Tibial nerve (tissue), 4 donors: Measurements from ENCODE around the gene SELENOF. TPM values are rescaled to one million over a fixed set of nuclear protein-coding genes. Genes with fewer than 3 reads are reported as not detected.

Experiments
- DNase-seq, 2 donors: peaks; one replicate each; pipeline ENCODE4 v3.0.0-alpha.2; 2019; ENCODE audit warnings: low spot score in 2 of 2
- H3K27ac ChIP-seq, 4 donors: fragments of 200-600 bp; sonication (generic) in 3 of 4; one replicate each; pipeline ENCODE4 v1.5.1; 2017 to 2019; ENCODE audit warnings: mild to moderate bottlenecking in 1 of 4
- H3K27me3 ChIP-seq, 2 donors: fragments of 200-600 bp; sonication (generic) in 1 of 2; one replicate each; pipeline versions ENCODE4 v1.5.1 to v1.6.0; 2017 to 2019
- H3K36me3 ChIP-seq, 3 donors: fragments of 200-600 bp; sonication (generic); one replicate each; pipeline ENCODE4 v1.5.1; 2018 to 2019
- H3K4me1 ChIP-seq, 4 donors: fragments of 200-600 bp; sonication (generic) in 3 of 4; one replicate each; pipeline ENCODE4 v1.5.1; 2017 to 2019
- H3K4me3 ChIP-seq, 4 donors: fragments of 200-600 bp; sonication (generic) in 3 of 4; one replicate each; pipeline ENCODE4 v1.5.1; 2017 to 2019; ENCODE audit warnings: mild to moderate bottlenecking in 1 of 4, moderate library complexity in 1 of 4
- H3K9me3 ChIP-seq, 4 donors: fragments of 200-600 bp; sonication (generic) in 3 of 4; one replicate each; pipeline ENCODE4 v1.5.1; 2017 to 2019
- EP300 ChIP-seq, 2 donors: sonication (generic); formaldehyde crosslinking; IDR thresholded peaks; one replicate each; pipeline ENCODE4 v1.6.1; 2017; ENCODE audit warnings: antibody characterized with exemption in 2 of 2, mild to moderate bottlenecking in 1 of 2
- POLR2A ChIP-seq, 2 donors: fragments of 450-650 bp; IDR thresholded peaks; one replicate each; pipeline ENCODE4 v1.6.1; 2017; ENCODE audit warnings: antibody characterized with exemption in 2 of 2, mild to moderate bottlenecking in 2 of 2, moderate library complexity in 2 of 2
- WGBS, 2 donors: methylation state at CpG; one replicate each; pipeline ENCODE4 v1.1.5; 2018; 5-methylcytosine and 5-hydroxymethylcytosine counted together
- total RNA-seq, 4 donors: library from RNA; depleted of rRNA; stranded (reverse); fragments of >200 nt; gene quantifications; one replicate each; pipeline ENCODE4 v1.1.0, GENCODE V29; 2016
- TF ChIP-seq, protein P1 (sequence below), 5 experiments: fragments of 200-600 bp in 3 of 5; fragments of 450-650 bp in 2 of 5; sonication (generic) in 3 of 5; IDR thresholded peaks; one replicate each; pipeline ENCODE4 v1.5.1; 2016 to 2019; ENCODE audit warnings: antibody characterized with exemption in 5 of 5, mild to moderate bottlenecking in 3 of 5, moderate library complexity in 2 of 5

The SELENOF gene
- 100 to 1,000 TPM in 1 of 4 donors, 10 to 100 TPM in 3; 78.0 to 123 (median 92.3) TPM for total RNA-seq

DNA sequence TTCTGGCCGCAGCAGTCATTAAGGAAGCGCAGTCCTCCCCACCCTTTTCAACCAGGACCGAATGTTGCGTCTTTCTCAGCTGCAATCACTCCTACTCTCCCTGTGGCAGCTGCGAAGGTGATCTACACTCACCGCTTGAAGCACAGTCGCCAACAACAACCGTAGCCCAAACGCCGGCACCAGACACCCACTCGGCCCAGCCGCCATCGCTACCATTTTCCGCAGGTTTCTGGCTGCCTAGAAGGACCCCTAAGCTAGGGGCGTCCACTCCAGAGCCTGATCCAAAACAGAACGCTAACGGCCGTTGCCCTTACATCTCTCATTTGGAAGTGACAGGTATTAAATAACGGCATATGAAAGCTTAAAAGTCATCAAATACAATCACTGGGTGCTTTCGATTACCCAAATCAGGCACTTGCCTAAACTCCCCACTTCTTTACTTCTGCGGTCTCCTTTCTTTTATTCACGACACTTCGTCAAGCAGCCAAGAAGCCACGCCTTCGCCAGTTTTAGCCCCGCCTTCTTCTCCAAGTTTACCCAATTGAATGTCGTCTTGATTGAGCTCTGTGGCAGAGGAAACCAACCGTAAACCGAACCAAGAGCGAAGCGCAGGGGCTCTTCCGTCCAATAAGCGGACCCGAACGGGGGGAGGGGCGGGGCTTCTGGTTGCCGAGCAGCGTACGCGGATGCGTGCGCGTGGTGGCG, at the start of gene SELENOF:
Gene SELENOF, minus strand, starts transcription at position 231 of the 705 bp plus-strand sequence. Its CDS starts 15 bp downstream, at position 216.
- Histone ChIP-seq H3K4me1 (peaks cover 0 to 48% (median 24%) of the 10 kb centered on the region in 4 donors), H3K9me3 (no peaks in the 10 kb centered on the region), H3K36me3 (peaks cover 0 to 10% (median 0%) of the 10 kb centered on the region in 3 donors), H3K27ac (peak within 1 kb of the TSS; percentile 88 to 97 (median 94)), H3K4me3 (peak within 1 kb of the TSS; percentile 71 to 96 (median 89)), H3K27me3 (no peaks in the 10 kb centered on the region)
- peak; percentile 99 to 100 for DNase-seq
- WGBS, 2 donors: 1% methylated on average over 36 to 44 of the region's 44 CpGs
- TF ChIP-seq POLR2A (IDR thresholded peaks at IDR 0.05) (peak in 1 of 2 donors; percentile 27), EP300 (IDR thresholded peaks at IDR 0.05) (peak; percentile 63 to 86)
- TF ChIP-seq, protein P1, sequence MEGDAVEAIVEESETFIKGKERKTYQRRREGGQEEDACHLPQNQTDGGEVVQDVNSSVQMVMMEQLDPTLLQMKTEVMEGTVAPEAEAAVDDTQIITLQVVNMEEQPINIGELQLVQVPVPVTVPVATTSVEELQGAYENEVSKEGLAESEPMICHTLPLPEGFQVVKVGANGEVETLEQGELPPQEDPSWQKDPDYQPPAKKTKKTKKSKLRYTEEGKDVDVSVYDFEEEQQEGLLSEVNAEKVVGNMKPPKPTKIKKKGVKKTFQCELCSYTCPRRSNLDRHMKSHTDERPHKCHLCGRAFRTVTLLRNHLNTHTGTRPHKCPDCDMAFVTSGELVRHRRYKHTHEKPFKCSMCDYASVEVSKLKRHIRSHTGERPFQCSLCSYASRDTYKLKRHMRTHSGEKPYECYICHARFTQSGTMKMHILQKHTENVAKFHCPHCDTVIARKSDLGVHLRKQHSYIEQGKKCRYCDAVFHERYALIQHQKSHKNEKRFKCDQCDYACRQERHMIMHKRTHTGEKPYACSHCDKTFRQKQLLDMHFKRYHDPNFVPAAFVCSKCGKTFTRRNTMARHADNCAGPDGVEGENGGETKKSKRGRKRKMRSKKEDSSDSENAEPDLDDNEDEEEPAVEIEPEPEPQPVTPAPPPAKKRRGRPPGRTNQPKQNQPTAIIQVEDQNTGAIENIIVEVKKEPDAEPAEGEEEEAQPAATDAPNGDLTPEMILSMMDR (IDR thresholded peaks at IDR 0.05): peak in 2 of 5 experiments; percentile 22 to 36

DNA sequence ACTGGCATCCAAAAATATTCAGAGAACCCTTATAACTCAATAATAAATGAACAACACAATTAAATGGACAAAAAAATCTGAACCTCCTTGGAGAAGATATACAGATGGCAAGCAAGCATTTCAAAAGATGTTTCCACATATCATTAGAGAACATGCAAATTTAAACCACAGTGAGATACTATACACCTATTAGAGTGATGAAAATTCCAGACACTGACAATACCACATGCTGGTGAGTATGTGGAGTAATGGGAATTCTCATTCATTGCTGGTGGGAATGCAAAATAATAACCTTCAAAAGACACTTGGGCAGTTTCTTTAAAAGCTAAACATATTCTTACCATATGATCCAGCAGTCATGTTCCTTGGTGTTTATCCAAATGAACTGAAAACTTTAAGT, 46.6 kb upstream of the SELENOF start:
- TF ChIP-seq, protein P1 (IDR thresholded peaks at IDR 0.05): no peak
- TF ChIP-seq EP300 (IDR thresholded peaks at IDR 0.05): no peak
- no peak for TF ChIP-seq POLR2A (IDR thresholded peaks at IDR 0.05)
- DNase-seq: no peak
- no peaks in the 10 kb centered on the region for H3K36me3 ChIP-seq

DNA sequence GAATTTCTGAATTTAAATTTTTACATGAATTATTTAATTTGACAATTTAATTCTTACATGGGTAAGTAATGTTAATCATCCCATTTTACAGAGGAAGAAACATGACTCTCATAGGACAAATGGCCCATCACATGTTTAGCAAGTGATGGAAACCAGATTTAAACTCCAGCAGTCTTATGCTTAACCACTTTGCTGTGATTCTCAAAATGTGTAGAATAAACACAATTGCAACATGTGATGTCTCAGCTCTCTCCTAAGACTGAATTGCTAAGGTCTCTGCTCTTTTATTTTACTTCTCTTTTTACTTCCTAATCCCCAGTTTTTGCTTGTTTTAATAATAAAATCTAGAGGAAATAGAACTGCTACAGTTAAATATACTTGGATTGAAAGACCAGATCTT, 43.3 kb upstream of the SELENOF start:
- H3K9me3 ChIP-seq: no peaks in the 10 kb centered on the region
- peaks cover 0 to 5% (median 0%) of the 10 kb centered on the region in 4 donors for H3K4me1 ChIP-seq
- TF ChIP-seq POLR2A (IDR thresholded peaks at IDR 0.05) (no peak), EP300 (IDR thresholded peaks at IDR 0.05) (no peak)
- TF ChIP-seq, protein P1 (IDR thresholded peaks at IDR 0.05): no peak
- DNase-seq: no peak
- H3K36me3 ChIP-seq: no peaks in the 10 kb centered on the region
- H3K27ac ChIP-seq: no peak overlapping the region
- no peaks in the 10 kb centered on the region for H3K27me3 ChIP-seq
- H3K4me3 ChIP-seq: no peak overlapping the region

More for the DNA sequence above, 46.6 kb upstream of the SELENOF start:
- no peak overlapping the region for H3K4me3 ChIP-seq
- H3K4me1 ChIP-seq: peaks cover 0 to 6% (median 2%) of the 10 kb centered on the region in 4 donors
- H3K27me3 ChIP-seq: no peaks in the 10 kb centered on the region
- no peaks in the 10 kb centered on the region for H3K9me3 ChIP-seq
- H3K27ac ChIP-seq: no peak overlapping the region

DNA sequence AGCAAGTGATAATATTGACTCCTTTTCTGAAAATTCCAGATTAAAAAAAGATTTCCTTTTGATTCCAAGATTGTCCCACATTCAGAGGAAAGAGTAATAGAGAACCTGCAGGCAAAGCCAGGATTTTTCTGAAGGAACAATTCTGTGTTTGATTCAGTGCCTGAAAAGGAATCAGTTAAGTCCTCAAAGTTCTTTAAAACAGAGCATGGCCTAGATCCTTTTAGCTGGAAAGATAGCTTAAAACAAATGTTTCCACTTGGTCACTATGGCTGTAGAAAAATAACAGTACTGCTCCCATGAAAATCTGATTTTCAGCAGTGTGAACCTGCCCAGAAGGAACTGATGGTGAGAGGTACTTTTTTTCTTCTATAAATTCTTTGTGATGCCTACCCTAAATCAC, 42.3 kb upstream of the SELENOF start:
- no peak for TF ChIP-seq EP300 (IDR thresholded peaks at IDR 0.05)
- no peak for TF ChIP-seq POLR2A (IDR thresholded peaks at IDR 0.05)
- TF ChIP-seq, protein P1 (IDR thresholded peaks at IDR 0.05): no peak
- no peaks in the 10 kb centered on the region for H3K36me3 ChIP-seq
- no peak overlapping the region for H3K27ac ChIP-seq
- peaks cover 0 to 8% (median 4%) of the 10 kb centered on the region in 4 donors for H3K4me1 ChIP-seq
- H3K9me3 ChIP-seq: no peaks in the 10 kb centered on the region
- H3K27me3 ChIP-seq: no peaks in the 10 kb centered on the region
- no peak for DNase-seq
- H3K4me3 ChIP-seq: no peak overlapping the region

DNA sequence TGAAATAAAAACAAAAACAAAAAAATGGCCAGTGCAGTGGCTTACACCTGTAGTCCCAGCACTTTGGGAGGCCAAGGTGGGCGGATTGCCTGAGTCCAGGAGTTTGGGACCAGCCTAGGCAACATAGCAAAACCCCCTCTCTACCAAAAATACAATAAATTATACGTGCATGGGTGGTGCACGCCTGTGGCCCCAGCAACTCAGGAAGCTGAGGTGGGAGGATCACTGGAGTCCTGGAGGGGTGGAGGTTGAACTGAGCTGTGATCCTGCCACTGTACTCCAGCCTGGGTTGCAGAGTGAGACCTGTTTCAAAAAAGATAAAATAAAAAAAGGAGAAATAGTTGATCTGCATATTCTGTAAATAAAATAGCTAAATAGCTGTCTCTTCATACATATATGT, 41.8 kb upstream of the SELENOF start:
- Histone ChIP-seq H3K27ac (no peak overlapping the region), H3K4me3 (no peak overlapping the region), H3K36me3 (no peaks in the 10 kb centered on the region), H3K4me1 (peaks cover 0 to 12% (median 5%) of the 10 kb centered on the region in 4 donors), H3K9me3 (no peaks in the 10 kb centered on the region), H3K27me3 (no peaks in the 10 kb centered on the region)
- DNase-seq: no peak
- WGBS, 2 donors: 85% methylated on average over 3 of the region's 3 CpGs
- TF ChIP-seq, protein P1 (IDR thresholded peaks at IDR 0.05): no peak
- TF ChIP-seq EP300 (IDR thresholded peaks at IDR 0.05) (no peak), POLR2A (IDR thresholded peaks at IDR 0.05) (no peak)
